NCI-H2081 treated with DMSO at 0.1 percent for 48 hours (cell line): ENCODE results near the gene TROAP.
"Not testable (repeated sequence)": the region's sequence is repeated elsewhere in the genome, so short reads cannot be mapped to it uniquely, and the experiment has no call there.

Experiments
- DNase-seq: peaks from one replicate; lab custom pipeline; 2025; lab: John Stamatoyannopoulos, UW

Gene TROAP, protein sequence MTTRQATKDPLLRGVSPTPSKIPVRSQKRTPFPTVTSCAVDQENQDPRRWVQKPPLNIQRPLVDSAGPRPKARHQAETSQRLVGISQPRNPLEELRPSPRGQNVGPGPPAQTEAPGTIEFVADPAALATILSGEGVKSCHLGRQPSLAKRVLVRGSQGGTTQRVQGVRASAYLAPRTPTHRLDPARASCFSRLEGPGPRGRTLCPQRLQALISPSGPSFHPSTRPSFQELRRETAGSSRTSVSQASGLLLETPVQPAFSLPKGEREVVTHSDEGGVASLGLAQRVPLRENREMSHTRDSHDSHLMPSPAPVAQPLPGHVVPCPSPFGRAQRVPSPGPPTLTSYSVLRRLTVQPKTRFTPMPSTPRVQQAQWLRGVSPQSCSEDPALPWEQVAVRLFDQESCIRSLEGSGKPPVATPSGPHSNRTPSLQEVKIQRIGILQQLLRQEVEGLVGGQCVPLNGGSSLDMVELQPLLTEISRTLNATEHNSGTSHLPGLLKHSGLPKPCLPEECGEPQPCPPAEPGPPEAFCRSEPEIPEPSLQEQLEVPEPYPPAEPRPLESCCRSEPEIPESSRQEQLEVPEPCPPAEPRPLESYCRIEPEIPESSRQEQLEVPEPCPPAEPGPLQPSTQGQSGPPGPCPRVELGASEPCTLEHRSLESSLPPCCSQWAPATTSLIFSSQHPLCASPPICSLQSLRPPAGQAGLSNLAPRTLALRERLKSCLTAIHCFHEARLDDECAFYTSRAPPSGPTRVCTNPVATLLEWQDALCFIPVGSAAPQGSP

DNA sequence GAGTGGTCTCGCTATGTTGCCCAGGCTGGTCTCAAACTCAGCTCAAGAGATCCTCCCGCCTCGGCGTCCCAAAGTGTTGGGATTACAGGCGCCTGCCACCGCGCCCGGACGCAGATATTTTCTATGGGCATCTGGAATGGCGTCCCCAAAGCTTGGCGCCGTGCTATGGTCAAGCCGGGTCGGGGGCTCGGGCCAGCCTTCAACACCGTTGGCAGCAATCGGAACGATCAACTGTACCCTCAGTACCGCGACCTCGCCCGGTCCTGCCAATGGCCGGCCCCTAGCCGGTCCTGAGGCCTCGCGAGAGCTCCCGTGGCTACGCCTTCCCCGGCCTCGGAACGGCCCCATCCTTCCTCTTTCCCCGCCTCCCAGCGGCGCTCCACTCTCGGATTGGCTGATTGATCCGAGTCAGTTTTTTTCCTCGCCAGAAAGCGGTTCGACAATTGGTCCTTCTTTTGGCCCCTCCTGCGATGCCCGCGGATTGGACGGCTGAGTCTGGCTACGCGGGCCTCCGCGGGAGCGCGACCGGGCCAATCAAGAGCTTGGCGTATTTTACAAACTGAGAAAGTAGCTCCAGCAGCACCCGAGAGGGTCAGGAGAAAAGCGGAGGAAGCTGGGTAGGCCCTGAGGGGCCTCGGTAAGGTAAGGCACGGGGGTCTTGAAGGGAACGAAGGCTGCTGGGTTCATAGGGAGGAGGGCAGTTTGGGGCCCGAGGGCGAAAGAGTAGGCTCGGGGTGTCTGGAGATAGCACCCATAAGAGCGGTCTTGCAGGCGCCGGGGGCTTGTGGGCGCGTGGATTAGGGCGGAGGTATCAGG lies at the start of gene TROAP:
Gene TROAP (plus strand): TSS at position 548 of the 816 bp plus-strand sequence. CDS start 354 bp downstream, outside the sequence.
- DNase-seq, result peak; percentile 96

DNA sequence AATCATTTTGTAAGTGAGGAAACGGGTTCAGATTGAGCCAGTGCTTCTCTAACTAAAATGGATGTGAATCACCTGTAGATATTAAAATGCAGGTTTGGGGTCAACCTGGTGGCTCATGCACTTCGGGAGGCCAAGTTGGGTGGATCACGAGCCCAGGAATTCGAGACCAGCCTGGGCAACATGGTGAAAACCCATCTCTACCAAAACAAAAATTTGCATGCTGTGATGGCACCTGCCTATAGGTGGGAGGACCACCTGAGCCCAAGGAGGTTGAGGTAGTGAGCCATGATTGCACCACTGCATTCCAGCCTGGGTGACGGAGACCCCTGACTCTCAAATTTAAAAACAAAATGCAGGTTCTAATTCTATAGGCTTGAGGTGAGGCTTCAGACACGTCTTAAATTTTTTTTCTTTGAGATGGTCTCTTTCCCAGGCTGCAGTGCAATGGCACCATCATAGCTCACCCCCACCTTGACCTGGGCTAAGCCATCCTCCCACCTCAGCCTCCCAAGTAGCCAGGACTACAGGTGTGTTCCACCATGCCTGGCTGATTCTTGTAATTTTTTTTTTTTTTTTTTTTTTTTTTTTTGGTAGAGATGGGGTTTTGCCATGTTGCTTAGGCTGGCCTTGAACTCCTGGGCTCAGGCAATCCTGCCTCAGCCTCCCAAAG lies 49.2 kb upstream of the TROAP start:
- DNase-seq, result no peak

DNA sequence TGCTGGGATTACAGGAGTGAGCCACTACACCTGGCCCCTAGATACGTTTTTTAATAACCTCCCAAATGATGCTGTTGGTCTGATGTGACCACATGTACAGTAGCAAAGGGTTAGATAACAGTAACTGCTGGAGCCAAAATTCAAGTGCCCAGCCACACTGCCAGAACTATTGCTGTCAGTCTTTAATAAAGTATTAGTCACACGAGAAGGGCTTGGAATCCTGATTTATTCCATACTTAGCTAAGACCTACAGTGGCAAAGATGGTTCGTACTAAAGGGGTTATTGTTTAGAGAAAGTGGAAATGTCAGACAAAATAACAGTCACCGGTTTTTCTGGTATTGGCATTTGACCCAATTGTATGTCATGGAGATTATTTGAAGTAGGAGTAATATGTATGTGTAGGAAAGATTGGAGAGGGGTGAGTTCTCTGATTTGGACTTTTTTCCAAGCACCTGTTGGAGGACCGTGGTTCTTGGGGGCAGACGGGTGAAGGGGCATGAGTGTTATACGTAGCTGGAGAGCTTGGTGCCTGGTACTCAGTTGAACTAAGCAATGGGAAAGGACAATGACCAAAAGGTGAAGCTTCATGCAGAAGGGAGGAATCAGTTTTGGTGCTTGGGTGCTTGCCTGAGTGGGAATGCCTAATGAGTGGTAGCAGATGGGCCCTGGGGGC lies 48.5 kb upstream of the TROAP start:
- no peak for DNase-seq

DNA sequence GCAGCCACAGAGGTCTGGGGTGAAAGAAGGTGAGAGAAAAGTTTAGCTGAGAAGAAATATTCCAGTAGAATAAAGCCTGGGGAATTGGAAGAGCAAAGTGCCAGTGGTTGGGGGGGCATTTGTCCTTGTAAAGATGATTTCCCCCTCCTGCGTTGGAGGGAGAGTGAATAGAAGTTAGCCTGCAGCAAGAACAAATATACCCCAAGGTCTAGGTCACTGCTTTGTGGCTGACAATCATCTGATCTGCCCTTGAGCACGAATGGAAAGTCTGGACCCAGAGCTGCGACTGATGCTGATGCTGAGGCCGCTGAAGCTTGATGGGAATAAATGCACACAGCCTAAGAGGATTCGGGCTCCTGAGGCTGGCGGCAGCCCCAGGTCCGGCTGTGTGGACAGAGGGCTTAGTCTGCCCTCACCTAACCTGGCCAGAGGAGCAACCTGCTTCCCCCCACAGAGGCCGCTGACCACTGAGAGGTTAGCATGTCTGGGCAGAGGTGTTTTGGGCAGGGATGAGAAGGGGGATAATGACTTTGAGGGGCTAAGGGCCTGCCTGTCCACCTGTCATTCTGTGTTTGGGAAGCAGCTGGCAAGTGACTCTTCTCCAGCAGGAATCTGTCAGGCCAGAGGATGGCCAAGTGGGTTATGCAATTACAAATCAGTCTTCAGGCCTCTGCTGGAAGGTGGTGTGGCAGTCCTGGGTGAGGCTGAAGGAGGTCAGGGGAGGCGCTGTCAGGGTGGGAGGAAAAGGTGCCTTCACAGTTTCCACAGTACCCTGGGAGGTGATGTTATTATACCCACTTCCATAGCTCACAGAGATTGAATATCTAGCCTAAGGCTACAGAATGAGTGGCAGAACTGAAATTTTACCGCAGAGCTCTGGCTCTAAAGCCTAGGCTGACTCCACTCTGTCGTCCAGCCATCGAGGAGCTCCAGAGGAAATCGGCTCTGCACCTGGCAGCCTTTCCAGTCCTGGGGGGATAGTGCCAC lies 46.5 kb upstream of the TROAP start:
- DNase-seq, result no peak

DNA sequence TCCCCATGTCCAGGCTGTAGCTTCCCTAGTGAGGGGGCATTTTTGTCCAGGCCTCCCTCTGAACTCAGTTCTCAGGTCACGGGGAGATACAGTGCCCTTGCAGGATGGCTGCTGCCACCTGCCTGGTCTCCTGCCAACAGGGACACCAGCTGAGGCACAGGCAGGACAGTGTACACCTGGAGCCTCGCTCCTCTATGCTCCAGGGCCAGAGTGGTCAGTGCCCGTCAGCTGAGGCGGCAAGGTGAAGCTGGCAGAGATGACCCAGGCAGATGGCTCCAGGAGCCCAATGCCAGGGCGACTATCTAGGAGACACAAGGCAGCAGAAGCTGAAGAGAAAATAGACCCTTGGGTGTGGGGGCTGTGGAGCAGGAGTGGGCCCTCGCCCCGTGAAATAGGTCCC lies 45.6 kb upstream of the TROAP start:
- DNase-seq, result no peak

DNA sequence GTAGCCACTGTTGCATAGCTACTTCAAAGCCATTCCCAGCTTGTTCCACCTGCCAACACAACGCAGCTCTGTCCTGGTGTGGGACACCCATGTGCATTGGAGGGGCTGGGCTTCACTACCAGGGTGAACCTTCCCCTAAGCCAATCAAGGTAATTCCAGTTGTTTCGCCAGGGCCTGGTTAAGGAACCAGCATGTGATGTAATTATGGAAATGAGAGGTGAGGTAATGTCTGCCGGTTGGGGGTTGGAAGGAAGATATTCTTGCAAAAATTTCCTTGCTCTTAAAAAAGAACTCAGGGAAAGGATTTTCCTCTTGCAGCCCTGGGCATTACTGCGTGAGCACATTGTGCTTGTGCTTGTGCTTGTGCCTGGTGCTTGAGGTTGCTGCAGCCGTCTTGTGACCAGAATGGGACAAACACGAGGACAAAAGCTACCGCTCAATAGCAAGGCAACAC lies 43.3 kb upstream of the TROAP start:
- no peak for DNase-seq

DNA sequence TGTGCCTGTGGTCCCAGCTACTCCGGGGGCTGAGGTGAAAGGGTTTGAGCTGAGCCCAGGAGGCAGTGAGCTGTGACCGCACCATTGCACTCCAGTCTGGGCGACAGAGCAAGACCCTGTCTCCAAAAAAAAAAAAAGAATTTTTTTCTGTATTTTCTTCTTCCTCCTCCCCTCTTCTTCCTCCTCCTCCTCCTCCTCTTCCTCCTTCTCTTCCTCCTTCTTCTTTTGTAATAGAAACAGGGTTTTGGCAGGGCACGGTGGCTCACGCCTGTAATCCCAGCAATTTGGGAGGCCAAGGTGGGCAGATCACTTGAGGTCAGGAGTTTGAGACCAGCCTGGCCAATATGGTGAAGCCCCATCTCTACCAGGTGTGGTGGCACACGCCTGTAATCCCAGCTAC lies 42.5 kb upstream of the TROAP start:
- not testable (repeated sequence) for DNase-seq

DNA sequence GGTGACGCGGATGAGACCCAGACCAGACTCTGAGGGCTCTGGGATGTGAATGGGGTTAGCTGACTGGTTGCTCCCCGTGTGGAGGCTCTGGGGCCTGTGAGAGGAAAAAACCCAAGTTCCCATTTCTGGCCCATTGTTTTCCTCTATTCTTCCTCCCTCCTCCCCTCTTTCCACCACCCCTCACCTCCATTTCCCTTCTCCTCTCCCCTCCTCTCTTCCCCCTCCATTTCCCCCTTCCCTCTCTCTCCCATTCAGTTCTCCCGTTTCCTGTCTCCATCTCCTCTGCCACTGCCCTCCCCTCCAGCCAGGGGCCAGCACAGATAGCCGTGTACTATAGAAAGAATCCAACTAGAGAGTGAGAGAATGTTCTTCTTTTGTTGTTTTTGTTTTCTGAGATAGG lies 40.8 kb upstream of the TROAP start:
- DNase-seq, result no peak

DNA sequence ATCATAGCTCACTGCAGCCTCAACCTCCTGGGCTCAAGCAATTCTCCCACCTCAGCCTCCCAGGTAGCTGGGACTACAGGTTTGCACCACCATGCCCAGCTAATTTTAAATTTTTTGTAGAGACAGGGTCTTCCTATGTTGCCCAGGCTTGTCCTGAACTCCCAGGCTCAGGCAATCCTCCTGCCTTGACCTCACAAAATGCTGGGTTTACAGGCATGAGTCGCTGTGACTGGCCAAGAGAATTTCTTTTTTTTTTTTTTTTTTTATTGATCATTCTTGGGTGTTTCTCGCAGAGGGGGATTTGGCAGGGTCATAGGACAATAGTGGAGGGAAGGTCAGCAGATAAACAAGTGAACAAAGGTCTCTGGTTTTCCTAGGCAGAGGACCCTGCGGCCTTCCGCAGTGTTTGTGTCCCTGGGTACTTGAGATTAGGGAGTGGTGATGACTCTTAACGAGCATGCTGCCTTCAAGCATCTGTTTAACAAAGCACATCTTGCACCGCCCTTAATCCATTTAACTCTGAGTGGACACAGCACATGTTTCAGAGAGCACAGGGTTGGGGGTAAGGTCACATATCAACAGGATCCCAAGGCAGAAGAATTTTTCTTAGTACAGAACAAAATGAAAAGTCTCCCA lies 40.2 kb upstream of the TROAP start:
- not testable (repeated sequence) for DNase-seq

DNA sequence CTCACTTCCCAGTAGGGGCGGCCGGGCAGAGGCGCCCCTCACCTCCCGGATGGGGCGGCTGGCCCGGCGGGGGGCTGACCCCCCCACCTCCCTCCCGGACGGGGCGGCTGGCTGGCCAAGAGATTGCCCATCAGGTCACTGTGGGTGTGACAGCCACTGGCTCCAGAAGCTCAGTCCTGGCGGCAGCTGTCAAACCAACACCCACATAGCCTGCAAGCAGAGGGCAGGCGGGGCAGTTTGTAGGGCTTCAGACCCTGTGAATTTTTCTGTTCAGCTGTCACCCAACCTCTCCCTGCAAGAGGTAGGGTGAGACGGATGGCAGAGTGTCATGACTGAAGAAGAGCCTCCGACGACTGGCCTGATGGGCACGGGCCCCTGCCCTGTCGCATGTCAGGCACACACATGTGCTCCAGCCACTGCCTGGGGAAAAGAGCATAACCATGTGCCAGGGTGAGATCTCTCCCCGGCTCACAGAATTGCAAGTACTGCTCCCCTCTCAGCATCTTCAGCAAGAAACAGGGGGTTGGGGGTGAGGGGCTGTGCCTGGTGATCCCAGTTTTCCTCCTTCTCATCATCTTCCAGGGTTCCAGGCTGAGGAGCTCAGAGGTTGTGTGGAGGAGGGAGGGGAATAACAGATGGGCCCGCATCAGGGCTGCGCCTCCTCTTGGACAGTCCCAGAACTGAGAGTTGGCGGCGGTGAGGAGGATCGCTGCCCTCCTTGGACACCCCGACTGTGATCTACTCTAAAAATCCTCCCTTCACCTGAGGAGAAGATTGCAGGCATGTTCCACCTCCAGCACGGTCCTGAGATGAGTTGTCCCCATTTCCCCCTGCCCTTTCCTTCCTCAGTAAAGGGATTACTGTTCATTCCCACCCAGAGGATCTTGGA lies 39.3 kb upstream of the TROAP start:
- no peak for DNase-seq

DNA sequence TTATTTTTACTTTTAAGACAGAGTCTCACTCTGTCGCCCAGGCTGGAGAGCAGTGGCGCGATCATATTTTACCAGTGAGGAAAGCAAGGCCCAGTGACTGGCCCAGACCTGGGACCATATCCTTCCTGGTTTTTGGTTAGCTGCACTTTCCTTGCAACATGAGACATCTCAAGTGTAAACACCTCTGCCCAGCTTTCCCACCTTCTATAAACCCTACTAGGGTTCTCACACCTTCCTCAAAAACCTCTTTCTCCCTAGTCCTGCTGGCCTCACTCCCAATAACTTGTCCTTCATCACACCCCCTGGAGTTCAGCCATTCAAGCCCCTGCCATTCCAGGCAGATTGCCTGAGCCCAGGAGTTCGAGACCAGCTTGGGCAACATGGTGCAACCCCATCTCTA lies 38.4 kb upstream of the TROAP start:
- DNase-seq, result no peak

DNA sequence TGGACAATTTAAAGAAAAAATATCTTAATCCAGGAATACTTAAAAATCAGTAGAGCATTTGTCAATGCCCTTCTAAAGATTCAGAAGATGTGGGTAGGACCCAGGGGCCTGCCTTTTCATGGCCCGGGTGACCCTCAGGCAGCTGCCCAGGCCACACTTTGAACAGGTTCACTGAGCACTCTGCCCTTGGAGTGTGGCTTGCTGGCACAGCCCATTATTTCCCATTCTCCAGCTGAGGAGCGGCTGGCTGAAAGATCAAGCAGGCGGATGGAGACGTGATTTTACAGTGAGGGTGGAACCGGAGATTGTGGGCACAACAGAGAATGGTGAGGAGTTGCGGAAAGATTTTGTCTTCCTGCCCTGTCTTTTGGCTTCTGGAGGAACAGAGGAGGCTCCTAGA lies 35.2 kb upstream of the TROAP start:
- no peak for DNase-seq

DNA sequence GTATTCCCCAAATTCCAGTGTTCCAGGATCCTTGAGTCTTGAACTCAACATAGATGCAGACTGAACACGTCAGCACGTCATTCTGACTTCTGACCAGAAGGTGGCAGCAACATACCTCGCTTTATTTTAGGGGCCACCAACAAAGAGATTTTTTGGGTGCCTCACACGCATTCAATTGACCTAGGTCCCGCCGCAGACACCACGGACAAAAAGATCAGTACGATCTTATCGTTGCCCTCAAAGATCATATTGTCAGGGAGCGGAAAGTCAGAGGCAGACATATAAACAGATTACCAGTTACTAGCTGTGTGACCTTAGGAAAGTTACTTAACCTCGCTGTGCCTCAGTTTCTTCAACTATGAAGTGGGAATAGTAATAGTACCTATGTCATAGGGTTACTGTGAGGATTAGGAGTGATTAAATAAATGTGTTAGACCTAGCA lies 34.6 kb upstream of the TROAP start:
- no peak for DNase-seq

DNA sequence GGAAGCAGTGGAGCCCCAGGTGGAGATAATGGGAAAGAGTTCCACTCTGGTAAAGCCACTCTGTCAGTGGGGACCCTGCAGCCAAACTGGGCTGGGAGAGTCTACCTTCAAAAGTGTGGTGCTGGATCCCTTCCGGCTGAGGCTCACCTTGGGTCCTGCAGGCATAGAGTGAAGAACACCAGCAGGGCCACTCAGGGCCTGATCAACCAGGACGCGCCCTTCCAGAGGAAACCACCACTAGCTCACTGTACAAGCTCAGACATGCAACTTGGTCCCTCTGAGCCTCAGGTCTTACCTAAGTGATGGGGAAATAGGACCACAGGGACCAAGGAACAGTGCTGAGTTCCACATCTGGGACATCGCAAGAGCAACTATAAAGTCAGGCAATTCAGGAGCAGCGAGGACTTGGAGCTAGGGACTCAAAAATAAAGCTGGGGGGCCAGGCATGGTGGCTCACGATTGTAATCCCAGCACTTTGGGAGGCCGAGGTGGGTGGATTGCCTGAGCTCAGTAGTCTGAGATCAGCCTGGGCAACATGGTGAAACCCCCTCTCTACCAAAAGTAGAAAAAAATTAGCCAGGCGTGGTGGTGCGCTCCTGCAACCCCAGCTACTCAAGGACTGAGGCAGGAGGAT lies 34.0 kb upstream of the TROAP start:
- no peak for DNase-seq

DNA sequence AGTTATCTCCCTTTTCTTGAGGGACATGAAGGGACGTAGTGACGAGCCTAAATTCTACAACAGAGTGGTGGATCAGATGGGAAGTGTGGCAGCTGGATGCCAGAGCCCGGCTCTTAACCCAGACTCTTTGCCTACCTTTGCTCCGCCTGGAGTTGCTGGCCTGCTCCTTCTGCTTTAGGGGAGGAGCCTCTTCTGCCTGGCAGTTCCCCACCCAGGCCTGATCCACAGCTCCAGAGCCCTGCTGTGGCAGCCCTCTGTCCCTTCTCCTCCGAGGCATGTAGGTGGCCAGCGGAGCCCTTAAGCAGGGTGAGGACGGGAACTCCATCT lies 30.4 kb upstream of the TROAP start:
- DNase-seq, result no peak

DNA sequence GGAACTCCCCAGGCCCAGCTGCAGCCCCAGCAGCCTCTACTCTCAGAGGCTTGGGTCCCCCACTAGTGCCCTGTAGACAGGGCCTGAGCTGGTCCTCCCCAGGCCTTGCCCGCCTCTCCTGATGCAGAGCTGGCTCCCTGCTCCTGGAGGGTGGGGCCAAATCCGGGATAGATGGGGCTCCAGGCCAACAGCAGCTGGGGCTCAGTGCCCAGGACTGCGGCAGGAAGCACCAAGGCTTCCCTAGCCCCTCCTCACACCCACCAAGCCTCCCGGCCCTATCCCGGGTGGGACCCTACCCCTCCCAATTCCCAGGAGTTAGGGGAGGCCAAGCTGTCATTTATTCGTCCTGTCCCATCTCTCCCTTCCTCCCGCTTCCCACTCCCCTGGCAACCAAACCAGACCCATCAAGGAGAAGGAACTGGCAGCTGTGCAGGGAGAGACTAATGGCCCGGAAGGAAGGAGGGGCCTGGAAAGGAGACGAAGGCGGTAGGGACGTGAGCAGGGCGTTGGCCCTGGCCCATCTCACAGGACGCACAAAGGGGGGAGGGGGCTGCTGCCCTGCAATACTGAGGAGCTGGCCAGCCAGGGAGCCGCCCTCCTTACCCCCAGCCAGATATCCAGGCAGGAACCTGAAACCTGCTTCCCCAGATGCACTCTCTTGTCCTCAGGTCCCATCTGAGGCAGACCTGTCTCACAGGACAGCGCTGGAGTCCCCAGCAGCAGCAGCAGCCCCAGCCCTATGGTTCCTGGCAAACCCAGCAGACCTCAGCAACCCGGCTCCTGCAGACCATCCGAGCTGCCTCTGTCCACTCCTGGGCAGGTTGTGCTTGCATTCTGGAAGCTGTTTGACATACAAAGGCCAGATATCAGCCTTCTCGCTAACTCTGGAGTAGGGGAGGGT lies 29.7 kb upstream of the TROAP start:
- no peak for DNase-seq
